B cell (primary cell): ENCODE results near the gene NPAS1. TPM values are rescaled to one million over a fixed set of nuclear protein-coding genes. Genes with fewer than 3 reads are reported as not detected.
A peak's percentile ranks its signal among the peaks of the same experiment; 100 is the strongest.
"Not testable (repeated sequence)": the region's sequence is repeated elsewhere in the genome, so short reads cannot be mapped to it uniquely, and the experiment has no call there.

Source experiments
- ATAC-seq: fragments of 200-7000 bp; cut with Tn5 transposase; one replicate; pipeline ENCODE4 v1.10.0; 2021; ENCODE audit warnings: low read depth, mild to moderate bottlenecking, moderate number of reproducible peaks, moderate library complexity
- CTCF ChIA-PET: fragments of 350-600 bp; sonication (Branson Sonifier 250); formaldehyde crosslinking; loops from one replicate; lab custom pipeline; 2021; ENCODE audit warnings: antibody characterized with exemption, inconsistent platforms; lab: Charles Lee
- POLR2A ChIA-PET: fragments of 350-600 bp; sonication (Branson Sonifier 250); formaldehyde crosslinking; loops from one replicate; lab custom pipeline; 2021; ENCODE audit warnings: antibody characterized with exemption; lab: Charles Lee
- DNase-seq: peaks from one replicate; pipeline ENCODE4 v3.0.0; 2013
- H2AFZ ChIP-seq: 2 replicates; pipeline ENCODE4 v1.6.1; 2012; ENCODE audit warnings: mild to moderate bottlenecking, low read depth, low read length; ENCODE audit not compliant: insufficient read depth, poor library complexity, severe bottlenecking
- H3K27ac ChIP-seq, 2 donors: 1 replicate in 1 of 2; 2 replicates in 1 of 2; pipeline ENCODE4 v1.5.1; 2012 to 2013; ENCODE audit warnings: low read length in 2 of 2, mild to moderate bottlenecking in 2 of 2, moderate library complexity in 1 of 2
- H3K27me3 ChIP-seq, 4 experiments: fragments of 200-600 bp in 1 of 4; sonication (generic) in 1 of 4; replicated peaks in 1 of 4; 1 replicate in 2 of 4; 2 replicates in 2 of 4; pipeline versions ENCODE4 v1.6.1 to v1.7.0; 2013 to 2016; ENCODE audit warnings: low read length in 3 of 4, mild to moderate bottlenecking in 2 of 4, mixed read lengths in 1 of 4, moderate library complexity in 1 of 4; ENCODE audit not compliant: insufficient read depth in 4 of 4, control insufficient read depth in 3 of 4; ENCODE audit errors: control extremely low read depth in 1 of 4
- H3K36me3 ChIP-seq, 2 experiments: replicated peaks in 1 of 2; 1 replicate in 1 of 2; 2 replicates in 1 of 2; pipeline versions ENCODE4 v1.6.1 to v1.7.1; 2013; ENCODE audit warnings: low read length in 1 of 2; ENCODE audit not compliant: insufficient read depth in 2 of 2, control insufficient read depth in 1 of 2; ENCODE audit errors: control extremely low read depth in 1 of 2, extremely low read depth in 1 of 2
- H3K4me1 ChIP-seq, 2 donors: fragments of 200-600 bp in 1 of 2; sonication (generic) in 1 of 2; 1 replicate in 1 of 2; 2 replicates in 1 of 2; pipeline versions ENCODE4 v1.5.1 to v1.6.1; 2013 to 2017; ENCODE audit warnings: low read length in 2 of 2; ENCODE audit not compliant: control insufficient read depth in 2 of 2, insufficient read depth in 2 of 2
- H3K4me2 ChIP-seq: replicated peaks from 2 replicates; pipeline ENCODE3; 2012; ENCODE audit warnings: mild to moderate bottlenecking, low read depth, low read length; ENCODE audit not compliant: poor library complexity, severe bottlenecking
- H3K4me3 ChIP-seq, 5 experiments: fragments of 200-600 bp in 1 of 5; sonication (generic) in 1 of 5; 1 replicate in 3 of 5; 2 replicates in 2 of 5; pipeline versions ENCODE4 v1.5.1 to v1.7.0; 2011 to 2016; ENCODE audit warnings: low read length in 4 of 5, mild to moderate bottlenecking in 4 of 5, low read depth in 2 of 5, control low read depth in 1 of 5, moderate library complexity in 1 of 5; ENCODE audit not compliant: insufficient read depth in 1 of 5; ENCODE audit errors: control extremely low read depth in 1 of 5, extremely low read depth in 1 of 5
- H3K79me2 ChIP-seq: fragments of 200-600 bp; sonication (generic); one replicate; pipeline ENCODE4 v1.6.0; 2016; ENCODE audit warnings: low read length; ENCODE audit not compliant: control insufficient read depth, insufficient read depth
- H3K9ac ChIP-seq: fragments of 200-600 bp; sonication (generic); 2 replicates; pipeline ENCODE4 v1.6.1; 2017; ENCODE audit warnings: mild to moderate bottlenecking, low read length, moderate library complexity
- H3K9me3 ChIP-seq, 3 donors: one replicate each; pipeline versions ENCODE4 v1.6.1 to v1.7.1; 2013; ENCODE audit warnings: low read length in 2 of 3; ENCODE audit not compliant: control insufficient read depth in 2 of 3, insufficient read depth in 1 of 3; ENCODE audit errors: control extremely low read depth in 1 of 3
- H4K20me1 ChIP-seq: 2 replicates; pipeline ENCODE4 v1.6.0; 2012; ENCODE audit warnings: mild to moderate bottlenecking, low read length; ENCODE audit not compliant: insufficient read depth, control insufficient read depth, poor library complexity, severe bottlenecking
- H3K27ac Mint-ChIP-seq: one replicate; pipeline ENCODE4 v1.8.0; 2021; ENCODE audit warnings: mixed read lengths
- H3K27me3 Mint-ChIP-seq: one replicate; pipeline ENCODE4 v1.8.0; 2021; ENCODE audit warnings: mixed read lengths
- H3K4me1 Mint-ChIP-seq: one replicate; pipeline ENCODE4 v1.8.0; 2021; ENCODE audit warnings: mixed read lengths
- H3K4me3 Mint-ChIP-seq: one replicate; pipeline ENCODE4 v1.8.0; 2021; ENCODE audit warnings: mixed read lengths
- H3K9me3 Mint-ChIP-seq: one replicate; pipeline ENCODE4 v1.8.0; 2022; ENCODE audit warnings: mixed read lengths; ENCODE audit not compliant: insufficient read depth
- EZH2 ChIP-seq: IDR thresholded peaks from 2 replicates; pipeline ENCODE4 v1.6.1; 2012; ENCODE audit warnings: borderline replicate concordance, low read depth, mild to moderate bottlenecking, moderate library complexity, low read length; ENCODE audit not compliant: insufficient read depth, poor library complexity, severe bottlenecking
- WGBS: methylation state at CpG from one replicate; pipeline ENCODE4 v1.1.5; 2013; ENCODE audit warnings: missing lambda C conversion rate; ENCODE audit not compliant: insufficient coverage; 5-methylcytosine and 5-hydroxymethylcytosine counted together
- intact Hi-C: fragments of 100-400 bp; cut with micrococcal nuclease; formaldehyde crosslinking; loops from one replicate; pipeline ENCODE4 v1.10.0; 2022
- polyA plus RNA-seq: library from polyadenylated mRNA; depleted of rRNA; stranded (reverse); fragments of >200 nt; gene quantifications from 2 replicates; pipeline ENCODE4 v1.2.3, GENCODE V29; 2012
- total RNA-seq, 2 donors: library from RNA; stranded (reverse); fragments of 120-200 nt in 1 of 2; gene quantifications; 1 replicate in 1 of 2; 2 replicates in 1 of 2; pipeline versions ENCODE4 v1.2.3 to v1.2.4, GENCODE V29; 2013 to 2022
- TF ChIP-seq, protein P1 (sequence below): fragments of 200-600 bp; IDR thresholded peaks from one replicate; pipeline ENCODE4 v1.8.0; 2022; ENCODE audit warnings: antibody characterized with exemption, mild to moderate bottlenecking

Gene NPAS1
- total and polyA plus RNA-seq, 2 donors (not counting 1 experiment from before 2014, with no cell fraction given), result 1.1 to 1.7 TPM

DNA sequence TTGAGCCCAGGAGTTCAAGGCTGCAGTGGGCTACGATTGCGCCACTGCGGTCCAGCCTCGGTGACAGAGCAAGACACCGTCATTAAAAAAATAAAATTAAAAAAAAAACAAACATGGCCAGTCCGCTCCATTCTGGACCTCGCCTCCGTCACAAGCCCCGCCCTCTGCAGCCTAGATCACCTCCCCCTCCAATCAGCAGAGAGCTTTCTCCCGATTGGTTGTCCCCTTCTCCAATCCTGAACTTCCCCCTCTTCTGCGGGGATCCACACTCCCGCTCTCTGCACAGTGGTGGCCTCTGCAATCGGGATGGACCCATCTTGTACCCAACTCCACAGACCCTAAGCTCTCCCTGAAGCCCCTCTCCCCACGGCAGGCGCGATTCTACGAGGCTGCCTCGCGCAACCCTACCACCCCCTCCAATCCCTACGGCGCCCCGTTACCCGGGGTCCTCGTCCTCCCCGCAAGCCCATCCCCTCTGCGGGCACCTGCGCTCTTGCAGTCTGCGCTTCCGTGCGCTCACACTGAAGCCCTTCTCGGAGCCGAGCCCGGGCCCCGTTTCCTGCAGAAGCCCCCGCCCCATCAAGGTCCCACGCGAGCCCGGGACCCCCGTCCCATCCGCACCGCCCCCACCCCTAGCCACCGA lies 28.2 kb downstream of the NPAS1 start:
- no peaks in the 10 kb centered on the region for H3K36me3 ChIP-seq
- H3K9ac ChIP-seq, result peak overlapping the region; percentile 88
- DNase-seq (peak; percentile 78), ATAC-seq (peak; percentile 19)
- H3K27ac ChIP-seq, result peak overlapping the region; percentile 8 to 74
- peak overlapping the region; percentile 99 for H2AFZ ChIP-seq
- H3K4me3 Mint-ChIP-seq, result peak overlapping the region; percentile 96
- 6% methylated on average over 42 of the region's 42 CpGs for WGBS
- peaks cover 11% of the 10 kb centered on the region for H3K4me1 Mint-ChIP-seq
- POLR2A ChIA-PET, result interaction anchor here (0.6 to 1.3 kb wide), 6 partner anchors 14 to 700 kb away, joined by 3 to 12 read pairs (median 8); partner anchors contain the start of gene ZC3H4
- peaks cover 20% of the 10 kb centered on the region for H3K79me2 ChIP-seq
- peaks cover 6 to 17% of the 10 kb centered on the region in 2 donors for H3K4me1 ChIP-seq
- H3K27me3 ChIP-seq, result no peaks in the 10 kb centered on the region
- peak overlapping the region; percentile 95 for H3K4me2 ChIP-seq
- H3K9me3 ChIP-seq, result no peaks in the 10 kb centered on the region
- no peaks in the 10 kb centered on the region for H3K27me3 Mint-ChIP-seq
- H4K20me1 ChIP-seq, result peaks cover 7% of the 10 kb centered on the region
- CTCF ChIA-PET, result interaction anchor here (0.6 to 2.9 kb wide), 4 partner anchors 12 to 1269 kb away, joined by 3 to 13 read pairs (median 4); no protein-coding TSS in a partner anchor
- intact Hi-C loops, result loop anchor here (1.0 to 5.0 kb wide), 6 partner anchors 13 to 446 kb away; partner anchors contain the start of genes AP2S1, CALM3, SAE1 and ZC3H4
- H3K4me3 ChIP-seq, result peak overlapping the region; percentile 55 to 94 (median 84)
- H3K27ac Mint-ChIP-seq, result peak overlapping the region; percentile 90
- H3K9me3 Mint-ChIP-seq, result no peaks in the 10 kb centered on the region
- no peak for TF ChIP-seq EZH2
- TF ChIP-seq, protein P1, sequence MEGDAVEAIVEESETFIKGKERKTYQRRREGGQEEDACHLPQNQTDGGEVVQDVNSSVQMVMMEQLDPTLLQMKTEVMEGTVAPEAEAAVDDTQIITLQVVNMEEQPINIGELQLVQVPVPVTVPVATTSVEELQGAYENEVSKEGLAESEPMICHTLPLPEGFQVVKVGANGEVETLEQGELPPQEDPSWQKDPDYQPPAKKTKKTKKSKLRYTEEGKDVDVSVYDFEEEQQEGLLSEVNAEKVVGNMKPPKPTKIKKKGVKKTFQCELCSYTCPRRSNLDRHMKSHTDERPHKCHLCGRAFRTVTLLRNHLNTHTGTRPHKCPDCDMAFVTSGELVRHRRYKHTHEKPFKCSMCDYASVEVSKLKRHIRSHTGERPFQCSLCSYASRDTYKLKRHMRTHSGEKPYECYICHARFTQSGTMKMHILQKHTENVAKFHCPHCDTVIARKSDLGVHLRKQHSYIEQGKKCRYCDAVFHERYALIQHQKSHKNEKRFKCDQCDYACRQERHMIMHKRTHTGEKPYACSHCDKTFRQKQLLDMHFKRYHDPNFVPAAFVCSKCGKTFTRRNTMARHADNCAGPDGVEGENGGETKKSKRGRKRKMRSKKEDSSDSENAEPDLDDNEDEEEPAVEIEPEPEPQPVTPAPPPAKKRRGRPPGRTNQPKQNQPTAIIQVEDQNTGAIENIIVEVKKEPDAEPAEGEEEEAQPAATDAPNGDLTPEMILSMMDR, result no peak

DNA sequence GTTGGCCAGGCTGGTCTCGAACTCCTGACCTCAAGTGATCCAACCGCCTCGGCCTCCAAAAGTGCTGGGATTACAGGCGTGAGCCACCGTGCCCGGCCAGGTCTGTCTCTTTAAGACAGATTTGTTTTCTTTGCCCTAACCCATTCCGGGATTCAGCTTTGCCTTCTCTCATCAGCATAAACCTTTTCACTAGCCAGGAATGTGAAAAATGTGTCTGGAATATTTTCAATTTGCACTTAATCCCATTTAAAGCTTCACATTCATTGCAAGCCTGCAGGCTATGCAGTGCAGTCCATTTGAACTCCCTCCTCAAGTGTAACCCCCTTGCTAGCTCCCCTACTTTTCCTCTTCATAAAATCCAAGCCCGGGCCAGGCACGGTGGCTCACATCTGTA lies 29.7 kb downstream of the NPAS1 start:
- POLR2A ChIA-PET, result no interaction called here
- Mint-ChIP-seq H3K27ac (peak overlapping the region; percentile 53), H3K9me3 (no peaks in the 10 kb centered on the region), H3K27me3 (no peaks in the 10 kb centered on the region), H3K4me3 (peak overlapping the region; percentile 94), H3K4me1 (peaks cover 11% of the 10 kb centered on the region)
- intact Hi-C loops, result loop anchor here (5.0 kb wide), 1 partner anchor 447 kb away; the partner anchor contains the start of gene CALM3
- Histone ChIP-seq H4K20me1 (peaks cover 7% of the 10 kb centered on the region), H3K9ac (peak overlapping the region; percentile 25), H3K4me1 (peaks cover 6 to 17% of the 10 kb centered on the region in 2 donors), H3K4me3 (peak overlapping the region in 3 of 5 experiments; percentile 33 to 93 (median 39)), H3K27ac (no peak overlapping the region), H3K36me3 (no peaks in the 10 kb centered on the region), H3K9me3 (no peaks in the 10 kb centered on the region), H2AFZ (peak overlapping the region; percentile 99), H3K79me2 (peaks cover 20% of the 10 kb centered on the region), H3K27me3 (no peaks in the 10 kb centered on the region), H3K4me2 (peak overlapping the region; percentile 95)
- CTCF ChIA-PET, result interaction anchor here (0.5 to 2.9 kb wide), 2 partner anchors 14 to 1648 kb away, joined by 5 to 13 read pairs; no protein-coding TSS in a partner anchor
- ATAC-seq (no peak), DNase-seq (no peak)
- WGBS, result 69% methylated on average over 8 of the region's 9 CpGs
- TF ChIP-seq, protein P1, result no peak
- no peak for TF ChIP-seq EZH2

DNA sequence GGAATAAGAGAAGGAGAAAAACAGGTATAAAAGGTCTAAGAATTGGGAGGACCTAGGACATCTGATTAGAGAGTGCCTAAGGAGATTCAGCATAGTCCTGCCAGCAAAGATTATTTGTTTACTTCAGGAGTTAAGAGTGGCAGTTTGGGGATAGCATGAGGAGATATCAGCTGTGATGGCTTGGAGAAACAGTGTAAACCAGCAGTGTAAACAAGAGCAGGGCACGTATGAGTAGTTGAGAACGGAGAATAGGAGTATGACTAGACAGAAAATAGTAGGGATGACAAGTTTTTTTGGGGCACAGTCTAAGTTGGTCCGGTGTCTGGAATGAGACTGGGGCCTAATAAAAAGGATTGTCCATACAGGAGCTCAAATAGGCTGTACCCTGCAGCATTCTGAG lies 30.9 kb downstream of the NPAS1 start:
- Histone ChIP-seq H3K79me2 (peaks cover 20% of the 10 kb centered on the region), H3K4me1 (peaks cover 6 to 17% of the 10 kb centered on the region in 2 donors)
- H3K27me3 Mint-ChIP-seq, H3K27ac Mint-ChIP-seq, intact Hi-C loops, CTCF ChIA-PET, H3K9ac ChIP-seq, H3K4me2 ChIP-seq, H2AFZ ChIP-seq, H3K9me3 Mint-ChIP-seq, H3K4me3 Mint-ChIP-seq, H3K36me3 ChIP-seq, H3K27ac ChIP-seq, H4K20me1 ChIP-seq, ATAC-seq, H3K4me3 ChIP-seq, H3K27me3 ChIP-seq, POLR2A ChIA-PET, H3K9me3 ChIP-seq, DNase-seq: not testable (repeated sequence)
- peaks cover 11% of the 10 kb centered on the region for H3K4me1 Mint-ChIP-seq
- WGBS, result 100% methylated on average over 1 of the region's 3 CpGs
